ENCODE data around the gene TMTC1. TPM values are rescaled to one million over a fixed set of nuclear protein-coding genes. Genes with fewer than 3 reads are reported as not detected.

TMTC1 gene
- total and polyA plus RNA-seq, 2 of the 8 experiments (the other 6 are each of a cell fraction or from before 2014, with no cell fraction given), result 15.4 to 20.8 TPM

DNA sequence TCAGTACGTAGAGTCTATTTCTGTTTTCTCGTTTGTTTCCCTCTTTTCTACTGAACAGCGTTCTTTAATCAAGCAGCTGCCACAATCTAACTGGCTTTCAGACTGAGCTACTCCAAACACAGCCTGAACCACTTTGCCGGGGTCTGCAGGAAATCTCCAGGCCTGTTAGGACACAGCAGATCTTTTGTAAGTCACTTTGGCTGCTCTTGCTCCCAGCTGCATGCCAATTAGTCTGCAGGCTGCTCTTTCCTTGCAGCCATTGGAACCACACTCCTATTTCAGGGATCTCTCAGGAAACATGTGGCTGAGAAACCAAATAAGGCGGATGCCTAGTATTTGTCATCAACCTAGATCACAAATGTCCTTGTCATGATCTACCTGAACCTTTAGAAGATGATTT is 73.6 kb downstream of the TMTC1 start (continued):
- no peak for TF ChIP-seq CHD7 (IDR thresholded peaks at IDR 0.05; ENCODE audit: insufficient replicate concordance, low read length)
- no peak for TF ChIP-seq POU5F1 (IDR thresholded peaks at IDR 0.05; ENCODE audit: low read depth, low read length)
- TF ChIP-seq MAX (IDR thresholded peaks at IDR 0.05), result no peak
- TF ChIP-seq TEAD4 (IDR thresholded peaks at IDR 0.05; ENCODE audit: low read depth, low read length), result no peak
- TF ChIP-seq EGR1 (IDR thresholded peaks at IDR 0.05; ENCODE audit: borderline replicate concordance, low read depth, low read length), result no peak
- no peak for TF ChIP-seq RNF2 (IDR thresholded peaks at IDR 0.05; ENCODE audit: borderline replicate concordance, low read depth, low read length, missing control alignments, poor library complexity, severe bottlenecking)
- no peak for TF ChIP-seq CEBPB (IDR thresholded peaks at IDR 0.05; ENCODE audit: low read depth, low read length)
- no peak for TF ChIP-seq SIRT6 (IDR thresholded peaks at IDR 0.05; ENCODE audit: low read length)
- TF ChIP-seq GABPA (IDR thresholded peaks at IDR 0.05; ENCODE audit: borderline replicate concordance, insufficient read depth, low read length), result no peak
- TF ChIP-seq ZNF274 (IDR thresholded peaks at IDR 0.05; ENCODE audit: borderline replicate concordance, extremely low read depth, low read length), result no peak
- 0 out of 2 replicates have a peak, but pooled peaks have one; percentile 44 for TF ChIP-seq YY1 (IDR thresholded peaks at IDR 0.05; ENCODE audit: low read depth, low read length)
- TF ChIP-seq SIX5 (IDR thresholded peaks at IDR 0.05; ENCODE audit: low read depth, low read length), result no peak
